Fibroblast of lung (primary cell): ENCODE results near the gene HRC.

Experiments used
- CTCF ChIP-seq, 2 donors: IDR thresholded peaks in 1 of 2; conservative IDR thresholded peaks in 1 of 2; 1 replicate in 1 of 2; 2 replicates in 1 of 2; pipeline ENCODE4 v1.5.1; 2011 to 2012; ENCODE audit warnings: low read length in 2 of 2, control low read depth in 1 of 2, inconsistent platforms in 1 of 2, low read depth in 1 of 2, mild to moderate bottlenecking in 1 of 2
- EZH2 ChIP-seq: IDR thresholded peaks from 2 replicates; pipeline ENCODE4 v1.5.1; 2012; ENCODE audit warnings: low read length, control low read depth, mild to moderate bottlenecking; ENCODE audit errors: missing control alignments

GRCh38 chr19:49167857-49168409 is 12.7 kb upstream of the HRC start:
- TF ChIP-seq CTCF (conservative IDR thresholded peaks at IDR 0.05 in 1 of 2, IDR thresholded peaks at IDR 0.05 in 1 of 2; ENCODE audit: low read depth in 1 of 2, low read length in 2 of 2) (no peak), EZH2 (no peak)
